HG02623 (cell line): Measurements from ENCODE around the gene ZFP69B.
"Not testable (repeated sequence)": the region's sequence is repeated elsewhere in the genome, so short reads cannot be mapped to it uniquely, and the experiment has no call there.

ENCODE experiments used
- ATAC-seq: cut with Tn5 transposase; IDR thresholded peaks from one replicate; pipeline ENCODE4 v1.9.1; 2021; ENCODE audit warnings: moderate library complexity; ENCODE audit not compliant: unreplicated experiment

Gene ZFP69B

DNA sequence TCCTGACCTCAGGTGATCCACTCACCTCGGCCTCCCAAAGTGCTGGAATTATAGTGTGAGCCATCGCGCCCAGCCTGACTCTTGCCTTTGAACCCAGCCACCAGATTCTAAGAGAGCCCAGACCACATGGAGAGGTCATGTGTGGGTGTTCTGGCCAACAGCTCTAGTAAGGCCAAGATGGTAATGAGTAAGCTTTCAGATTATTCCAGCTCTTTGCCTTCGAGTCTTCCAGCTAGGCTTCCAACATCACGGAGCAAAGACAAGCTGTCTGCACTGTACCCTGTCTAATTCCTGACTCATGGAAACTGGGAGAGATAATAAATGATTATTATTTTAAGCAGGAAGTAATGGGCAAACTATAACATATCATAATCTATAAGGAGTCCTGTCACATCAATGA, 14.8 kb upstream of the ZFP69B start:
- ATAC-seq = no peak

DNA sequence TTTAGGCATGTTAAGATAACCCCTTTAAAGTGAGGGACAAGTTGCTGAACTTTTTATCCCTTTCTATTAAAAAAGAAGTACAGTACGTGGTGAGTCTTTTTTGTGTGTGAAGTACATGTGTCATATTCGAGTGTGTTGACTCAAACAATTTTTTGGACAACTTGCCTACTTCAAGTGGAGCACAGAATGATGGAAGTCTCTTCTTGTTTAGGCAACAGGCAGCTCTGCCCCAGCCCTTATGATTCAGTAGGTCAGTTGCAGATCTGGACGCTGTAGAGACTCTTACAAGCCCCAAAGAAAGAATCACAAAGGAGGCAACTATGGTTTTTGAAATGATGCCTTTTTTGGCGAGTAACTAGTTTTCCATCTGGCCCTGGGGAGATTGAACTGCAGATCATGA, 14.4 kb upstream of the ZFP69B start:
- no peak for ATAC-seq

DNA sequence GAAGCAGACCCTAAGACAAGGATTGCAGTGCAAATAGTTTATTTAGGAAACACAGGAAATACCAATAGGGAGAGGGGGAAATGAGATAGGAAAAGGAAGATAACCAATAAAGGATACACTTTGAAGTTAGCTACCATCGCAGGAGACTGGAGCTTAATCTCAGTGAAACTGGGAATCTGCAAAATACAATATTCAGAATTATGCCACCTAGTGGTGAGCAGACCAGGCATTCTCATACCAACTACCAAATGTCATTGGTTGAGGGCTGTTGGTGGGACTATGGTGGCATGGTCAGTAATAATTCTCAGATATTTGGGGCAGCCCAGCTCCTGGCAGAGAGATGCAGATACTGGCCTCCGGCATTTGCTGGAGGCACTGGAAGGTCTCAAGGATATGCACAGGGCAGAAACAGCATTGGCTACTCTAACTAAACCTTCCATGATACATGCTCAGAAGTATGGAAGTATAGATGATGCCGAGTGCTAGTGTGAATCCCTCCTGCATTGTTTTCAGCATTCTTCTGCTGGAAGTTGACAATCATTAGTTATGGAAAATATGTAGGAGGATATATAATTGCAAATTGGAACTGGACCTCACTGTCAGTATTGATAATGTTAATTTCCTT, 11.8 kb upstream of the ZFP69B start:
- no peak for ATAC-seq

DNA sequence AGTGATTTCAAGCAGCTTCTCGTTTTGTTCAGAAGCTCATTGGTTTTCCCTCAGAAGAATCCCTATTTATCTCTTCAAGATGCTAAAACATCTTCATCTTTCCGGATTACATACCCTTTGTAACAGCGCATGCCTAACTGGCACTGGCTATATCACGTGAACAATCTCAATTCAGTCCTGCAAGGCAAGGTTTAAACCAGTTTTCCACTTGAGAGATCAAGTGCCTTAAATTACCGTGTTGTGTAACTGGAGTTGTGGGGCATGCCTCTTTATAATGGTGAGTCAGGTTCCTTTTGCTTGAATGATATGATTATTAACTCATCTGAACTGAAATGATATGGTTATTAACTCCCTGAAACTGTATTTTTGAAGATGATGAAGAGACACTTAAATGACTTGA, 11.0 kb upstream of the ZFP69B start:
- no peak for ATAC-seq

DNA sequence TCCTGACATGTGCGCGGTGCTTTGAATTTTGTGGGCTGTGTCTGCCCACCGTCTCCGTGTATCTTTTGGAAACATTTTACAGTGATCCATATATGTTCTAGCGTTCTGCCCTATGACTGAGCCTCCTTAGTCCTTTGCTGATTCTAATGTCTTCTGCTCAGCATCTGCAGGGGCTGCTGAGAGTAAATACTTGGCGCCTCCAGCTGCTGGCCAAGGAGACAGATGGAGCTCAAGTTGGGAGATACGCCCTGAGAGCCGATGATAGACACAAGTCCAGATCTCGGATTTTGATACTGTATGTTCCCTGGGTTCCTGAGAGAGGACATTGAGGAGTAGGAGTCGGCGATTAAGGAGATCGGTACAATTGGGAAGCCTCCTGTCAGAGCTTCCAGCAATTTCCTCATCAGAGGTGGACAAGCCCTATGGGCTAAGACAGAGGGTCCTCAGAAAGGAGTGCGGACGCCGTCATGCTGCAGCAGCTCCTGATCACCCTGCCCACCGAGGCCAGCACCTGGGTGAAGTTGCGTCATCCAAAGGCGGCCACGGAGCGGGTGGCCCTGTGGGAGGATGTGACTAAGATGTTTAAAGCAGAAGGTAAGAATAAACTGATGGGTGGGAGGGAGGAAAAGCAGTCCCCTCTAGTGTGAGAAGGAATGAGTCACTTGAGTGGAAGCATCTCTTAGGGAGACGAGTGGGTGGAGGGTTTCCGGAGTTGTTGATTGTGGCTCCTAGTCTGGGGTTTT, 390 bp downstream of the ZFP69B start:
- peak; percentile 38 for ATAC-seq

DNA sequence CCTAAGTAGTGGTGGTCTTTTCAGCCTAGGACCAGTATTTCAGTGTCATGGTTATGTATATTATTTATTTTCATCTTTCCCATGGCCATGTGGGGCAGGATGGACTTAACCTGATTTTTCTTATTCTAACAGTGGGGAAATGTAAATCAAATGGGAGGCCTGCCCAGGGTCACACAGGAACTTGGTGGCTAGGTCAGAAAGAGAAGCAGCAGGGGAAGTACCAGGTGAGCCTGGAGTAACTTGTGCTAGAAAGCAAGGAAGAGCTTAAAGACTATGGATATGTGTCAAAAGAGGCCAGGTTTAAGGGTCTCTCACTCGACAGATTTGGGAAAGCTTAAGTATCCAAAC, 936 bp downstream of the ZFP69B start:
- no peak for ATAC-seq

DNA sequence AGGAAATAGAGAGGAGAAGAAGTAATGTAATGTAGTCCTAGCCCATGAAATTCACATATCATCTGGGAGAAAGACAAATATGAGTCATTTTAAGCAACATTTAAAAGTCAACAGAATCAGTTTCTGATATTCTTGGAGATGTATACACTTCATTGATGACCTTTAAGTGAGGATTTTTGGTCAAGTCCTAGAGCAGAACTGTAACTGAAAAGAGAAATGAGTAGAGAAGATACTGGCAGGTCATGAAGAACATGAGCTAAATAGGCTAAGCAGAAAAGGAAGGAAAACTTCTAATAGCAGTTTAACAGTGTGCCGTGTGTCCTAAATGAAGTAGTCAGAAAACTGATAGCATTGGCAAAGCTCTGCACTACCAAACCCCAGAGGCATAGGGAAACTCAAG, 4.6 kb downstream of the ZFP69B start:
- ATAC-seq = no peak

DNA sequence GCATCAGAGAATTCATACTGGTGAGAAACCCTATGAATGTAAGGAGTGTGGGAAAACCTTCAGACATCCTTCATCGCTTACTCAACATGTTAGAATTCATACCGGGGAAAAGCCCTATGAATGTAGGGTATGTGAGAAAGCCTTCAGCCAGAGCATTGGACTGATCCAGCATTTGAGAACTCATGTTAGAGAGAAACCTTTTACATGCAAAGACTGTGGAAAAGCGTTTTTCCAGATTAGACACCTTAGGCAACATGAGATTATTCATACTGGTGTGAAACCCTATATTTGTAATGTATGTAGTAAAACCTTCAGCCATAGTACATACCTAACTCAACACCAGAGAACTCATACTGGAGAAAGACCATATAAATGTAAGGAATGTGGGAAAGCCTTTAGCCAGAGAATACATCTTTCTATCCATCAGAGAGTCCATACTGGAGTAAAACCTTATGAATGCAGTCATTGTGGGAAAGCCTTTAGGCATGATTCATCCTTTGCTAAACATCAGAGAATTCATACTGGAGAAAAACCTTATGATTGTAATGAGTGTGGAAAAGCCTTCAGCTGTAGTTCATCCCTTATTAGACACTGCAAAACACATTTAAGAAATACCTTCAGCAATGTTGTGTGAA, 12.8 kb downstream of the ZFP69B start:
- no peak for ATAC-seq

DNA sequence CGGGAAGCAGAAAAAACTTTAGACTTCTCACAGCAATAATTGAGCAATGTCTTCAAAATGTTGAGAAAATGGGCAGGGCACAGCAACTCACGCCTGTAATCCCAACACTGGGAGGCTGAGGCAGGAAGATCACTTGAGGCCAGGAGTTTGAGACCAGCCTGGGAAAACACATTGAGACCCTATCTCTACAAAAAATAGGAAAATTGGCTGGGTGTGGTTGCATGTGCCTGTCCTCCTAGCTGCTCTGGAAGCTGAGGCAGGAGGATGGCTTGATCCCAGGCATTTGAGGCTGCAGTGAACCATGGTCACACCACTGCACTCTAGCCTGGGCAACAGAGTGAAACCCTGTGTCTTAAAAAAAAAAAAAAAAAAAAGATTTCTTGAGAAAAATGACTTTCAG, 19.1 kb downstream of the ZFP69B start:
- ATAC-seq = no peak

DNA sequence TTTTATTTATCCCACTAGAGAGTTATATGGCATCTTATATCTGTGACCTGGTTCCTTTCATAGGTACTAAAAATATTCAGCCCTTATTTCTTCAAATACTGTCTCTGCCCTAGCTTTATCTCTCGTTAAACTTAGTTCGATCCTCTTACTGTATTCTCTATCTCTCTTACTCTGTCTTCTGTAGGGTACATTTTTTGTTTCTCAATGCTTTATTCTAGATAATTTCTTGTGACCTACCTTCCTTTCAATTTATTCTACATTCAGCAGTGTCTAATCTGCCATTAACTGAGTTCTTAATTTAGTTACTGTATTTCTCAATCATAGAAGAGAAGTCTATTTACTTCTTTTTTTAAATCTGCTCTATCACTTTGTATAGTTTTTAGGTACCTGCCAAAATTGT, 25.0 kb downstream of the ZFP69B start:
- ATAC-seq = no peak

DNA sequence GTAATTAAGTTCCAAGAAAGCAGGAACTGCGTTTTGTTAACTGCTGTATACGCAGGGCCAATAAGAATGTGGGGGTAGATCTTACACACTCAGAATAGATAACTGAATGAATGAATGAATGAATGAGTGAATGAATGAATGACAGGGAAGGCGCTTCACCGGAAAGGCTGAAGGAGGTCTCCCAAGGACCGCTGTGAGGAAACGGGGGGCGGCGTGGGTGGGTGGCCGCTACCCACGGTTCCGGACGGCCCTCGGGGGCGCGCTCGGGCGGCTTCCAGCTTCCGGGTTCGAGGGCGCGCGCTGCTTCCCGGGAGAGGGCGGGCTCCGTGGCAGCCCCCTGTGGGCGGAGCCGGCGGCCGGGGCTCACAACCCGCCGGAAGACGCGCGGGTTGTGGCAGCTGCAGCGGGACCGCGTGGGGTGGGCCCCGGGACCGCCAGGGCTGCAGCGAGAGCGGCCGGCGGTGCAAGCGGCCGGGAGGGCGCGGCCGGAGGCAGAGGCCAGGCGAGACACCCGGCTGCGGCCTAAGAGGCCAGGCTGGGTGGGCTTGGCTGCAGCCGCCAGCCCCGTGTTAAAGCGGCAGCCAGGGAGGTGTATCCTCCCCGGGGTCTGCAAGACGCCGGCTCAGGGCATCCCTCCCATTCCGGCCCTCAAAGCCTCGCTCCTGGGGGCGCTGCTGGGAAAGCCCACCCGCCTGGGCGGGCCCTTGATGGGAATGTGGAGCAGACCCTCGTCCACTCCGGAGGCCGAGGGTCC, 26.8 kb downstream of the ZFP69B start, which contains the start of gene ZFP69:
Gene ZFP69, plus strand, starts transcription at position 367 of the 754 bp plus-strand sequence. CDS start 2,072 bp downstream, outside the sequence.
- peak; percentile 73 for ATAC-seq

DNA sequence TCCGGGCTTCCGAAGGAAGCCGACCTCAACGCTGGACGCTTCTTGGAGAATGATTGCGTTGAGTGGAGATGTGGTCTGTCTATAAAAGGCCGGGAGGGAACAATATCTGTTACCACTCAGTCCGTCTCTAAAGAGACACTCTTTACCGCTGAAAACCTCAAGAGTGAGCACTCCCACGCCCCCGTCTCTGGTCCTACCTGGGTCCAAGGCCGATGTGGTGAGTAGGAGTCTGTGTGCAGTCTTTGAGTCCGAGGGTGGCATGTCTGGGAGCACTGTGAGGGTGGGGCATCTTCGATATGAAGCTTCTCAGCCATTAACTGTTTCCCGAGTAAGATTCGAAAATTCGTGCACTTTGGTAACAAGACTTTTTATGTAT, 27.4 kb downstream of the ZFP69B start:
- ATAC-seq = no peak

DNA sequence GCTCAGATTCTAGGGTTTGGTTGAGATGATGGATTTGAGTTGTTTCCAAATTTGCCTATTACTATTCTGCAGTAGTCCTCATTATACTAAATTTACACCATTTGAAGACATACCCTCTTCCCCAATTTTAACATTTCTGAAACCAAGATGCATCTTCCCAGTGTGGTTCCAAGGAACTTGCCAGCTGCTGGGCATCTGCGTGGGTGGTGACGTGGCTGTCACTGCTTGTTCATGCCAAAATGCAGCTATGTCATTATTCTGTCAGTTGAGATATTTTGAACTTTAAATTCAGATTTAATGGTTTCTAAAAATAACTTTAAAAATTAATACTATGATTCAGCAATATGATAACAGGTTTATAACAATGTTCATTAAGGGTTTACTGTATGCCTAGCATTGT, 28.0 kb downstream of the ZFP69B start:
- ATAC-seq = no peak

DNA sequence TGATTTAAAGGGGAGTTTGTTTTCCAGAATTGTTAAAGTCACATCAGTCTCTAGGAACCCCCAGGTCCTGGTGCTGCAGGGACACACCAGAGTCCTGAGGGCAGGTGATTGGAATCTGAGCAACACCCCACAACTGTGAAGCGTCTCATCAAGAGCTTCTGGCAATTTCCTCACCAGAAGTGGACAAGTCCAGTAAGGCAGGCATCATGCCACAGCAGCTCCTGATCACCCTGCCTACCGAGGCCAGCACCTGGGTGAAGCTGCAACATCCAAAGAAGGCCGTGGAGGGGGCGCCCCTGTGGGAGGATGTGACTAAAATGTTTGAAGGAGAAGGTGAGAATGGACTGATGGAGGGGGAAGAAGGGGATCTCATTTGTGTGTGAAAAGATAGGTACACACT, 28.9 kb downstream of the ZFP69B start:
- ATAC-seq = no peak

DNA sequence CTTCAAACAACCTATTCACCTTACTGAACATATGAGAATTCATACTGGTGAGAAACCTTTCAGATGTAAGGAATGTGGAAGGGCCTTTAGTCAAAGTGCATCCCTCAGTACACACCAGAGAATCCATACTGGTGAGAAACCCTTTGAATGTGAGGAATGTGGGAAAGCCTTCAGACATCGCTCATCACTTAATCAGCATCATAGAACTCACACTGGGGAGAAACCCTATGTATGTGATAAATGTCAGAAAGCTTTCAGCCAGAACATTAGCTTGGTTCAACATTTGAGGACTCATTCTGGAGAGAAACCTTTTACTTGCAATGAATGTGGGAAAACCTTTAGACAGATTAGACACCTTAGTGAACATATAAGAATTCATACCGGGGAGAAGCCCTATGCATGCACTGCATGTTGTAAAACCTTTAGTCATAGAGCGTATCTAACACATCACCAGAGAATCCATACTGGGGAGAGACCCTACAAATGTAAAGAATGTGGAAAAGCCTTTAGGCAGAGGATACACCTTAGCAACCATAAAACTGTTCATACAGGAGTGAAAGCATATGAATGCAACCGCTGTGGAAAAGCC, 45.1 kb downstream of the ZFP69B start:
- ATAC-seq = no peak

DNA sequence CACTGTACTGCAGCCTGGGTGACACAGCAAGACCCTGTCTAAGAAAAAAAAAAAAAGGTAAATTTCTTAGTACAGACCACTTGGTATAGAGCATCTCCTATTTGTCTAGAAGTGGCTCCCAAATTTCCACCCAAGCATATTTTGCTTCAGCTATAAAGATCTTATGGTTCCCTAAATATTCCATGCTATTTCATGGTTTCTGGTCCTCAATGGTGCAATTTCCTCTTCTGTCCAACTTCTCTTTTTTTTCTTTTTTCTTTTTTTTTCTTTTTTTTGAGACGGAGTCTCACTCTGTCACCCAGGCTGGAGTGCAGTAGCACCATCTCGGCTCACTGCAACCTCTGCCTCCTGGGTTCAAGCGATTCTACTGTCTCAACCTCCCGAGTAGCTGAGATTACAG, 52.4 kb downstream of the ZFP69B start:
- not testable (repeated sequence) for ATAC-seq

DNA sequence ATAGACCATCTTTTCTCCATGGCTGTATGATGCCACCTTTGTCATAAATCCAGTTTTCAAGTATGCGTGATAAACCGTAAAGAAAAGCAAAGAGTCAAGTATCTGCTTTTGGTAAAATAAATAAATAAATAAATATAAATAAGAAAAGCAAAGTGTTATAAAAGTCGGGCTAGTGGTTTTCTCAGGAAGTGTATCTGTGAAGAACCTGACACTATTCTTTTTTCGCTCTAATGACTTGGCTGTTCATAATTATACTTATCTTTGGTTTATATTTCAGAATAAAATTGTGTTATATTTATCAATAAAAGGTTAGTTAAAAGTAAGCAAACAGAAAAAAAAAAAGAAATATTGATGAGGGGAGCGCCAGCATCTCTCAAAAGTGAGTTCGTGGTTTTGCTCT, 57.7 kb downstream of the ZFP69B start:
- no peak for ATAC-seq

DNA sequence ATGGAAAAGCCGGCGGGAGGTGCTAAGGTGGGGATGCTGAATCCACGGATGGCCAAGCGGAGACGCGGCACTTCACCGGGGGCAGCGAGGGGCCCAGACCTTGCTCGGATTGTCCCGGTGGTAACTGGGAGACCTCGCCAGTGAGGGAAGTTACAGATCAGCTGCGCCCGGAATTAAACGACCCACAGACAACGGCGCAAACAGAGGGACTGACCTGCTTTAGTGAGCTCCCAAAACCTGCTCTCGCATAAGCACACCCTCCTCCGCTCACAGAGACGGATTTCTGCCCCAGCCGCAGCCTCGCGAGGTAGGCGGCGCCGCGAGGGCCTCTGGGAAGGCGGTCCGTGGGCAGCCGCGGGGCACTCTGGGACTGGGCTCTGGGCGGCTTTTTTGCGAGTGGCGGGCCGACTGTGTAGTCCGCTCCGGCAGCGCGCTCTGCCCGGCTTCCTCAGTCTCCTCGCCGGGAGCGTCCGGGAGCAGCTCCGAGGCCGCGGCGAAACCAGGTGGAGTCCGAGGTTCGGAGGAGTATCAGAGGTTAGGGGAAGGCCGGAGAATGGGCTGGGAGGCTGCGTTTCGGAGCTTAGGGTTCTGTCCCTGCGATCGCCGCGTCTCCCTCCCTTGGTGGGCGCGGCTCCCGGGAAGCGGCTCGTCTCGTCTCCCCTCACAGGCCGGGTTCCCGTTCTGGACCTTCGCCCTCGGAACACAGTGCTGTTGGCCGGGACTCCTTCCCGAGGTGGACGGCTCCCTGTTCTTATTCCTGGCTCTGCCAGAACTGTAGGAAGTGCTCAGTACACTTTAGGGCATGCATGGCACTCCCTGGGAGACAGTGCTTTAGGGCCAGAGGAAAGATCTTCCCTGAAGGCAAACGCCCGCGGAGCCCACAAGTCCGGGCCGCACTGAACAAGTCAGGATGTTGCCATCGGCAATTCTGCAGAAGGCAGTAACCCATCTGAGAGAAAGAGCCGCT, 58.4 kb downstream of the ZFP69B start, which contains the start of gene EXO5:
Gene EXO5, plus strand, starts transcription at position 393 of the 967 bp plus-strand sequence. CDS start 5,778 bp downstream, outside the sequence.
- ATAC-seq = peak; percentile 75
